HepG2 (cell line): Measurements from ENCODE around the gene SERINC5. TPM values are rescaled to one million over a fixed set of nuclear protein-coding genes. Genes with fewer than 3 reads are reported as not detected.

ENCODE experiments used
- ATRX ChIP-seq: sonication (generic); formaldehyde crosslinking; IDR thresholded peaks from 2 replicates; pipeline ENCODE4 v1.4.0; 2020; ENCODE audit warnings: missing genetic modification reagents, borderline replicate concordance
- BORCS8-MEF2B ChIP-seq: sonication (generic); formaldehyde crosslinking; IDR thresholded peaks from 2 replicates; pipeline ENCODE4 v1.8.0; 2022; ENCODE audit warnings: mild to moderate bottlenecking, missing genetic modification reagents
- CBFB ChIP-seq: sonication (generic); formaldehyde crosslinking; IDR thresholded peaks from 2 replicates; pipeline ENCODE4 v1.4.0; 2020; ENCODE audit warnings: missing genetic modification reagents
- CREM ChIP-seq, 2 experiments: sonication (generic) in 1 of 2; formaldehyde crosslinking in 1 of 2; IDR thresholded peaks; 2 replicates each; pipeline versions ENCODE4 v1.4.0 to v1.6.1; 2016 to 2020; ENCODE audit warnings: antibody characterized with exemption in 1 of 2, mild to moderate bottlenecking in 1 of 2, missing genetic modification reagents in 1 of 2
- FOXM1 ChIP-seq: sonication (generic); formaldehyde crosslinking; IDR thresholded peaks from 2 replicates; pipeline ENCODE4 v1.5.0; 2020; ENCODE audit warnings: missing genetic modification reagents
- GABPA ChIP-seq, 2 experiments: IDR thresholded peaks; 2 replicates each; pipeline ENCODE4 v1.6.1; 2011 to 2016; ENCODE audit warnings: low read depth in 2 of 2, low read length in 1 of 2, missing biosample characterization in 1 of 2, missing genetic modification characterization in 1 of 2
- HNRNPK ChIP-seq: fragments of 200-400 bp; formaldehyde crosslinking; IDR thresholded peaks from 2 replicates; pipeline ENCODE4 v1.6.1; 2018; ENCODE audit warnings: low read length, low read depth, moderate library complexity, mild to moderate bottlenecking; ENCODE audit not compliant: poor library complexity, severe bottlenecking
- MTA3 ChIP-seq: sonication (generic); formaldehyde crosslinking; IDR thresholded peaks from 2 replicates; pipeline ENCODE4 v1.4.0; 2020; ENCODE audit warnings: missing genetic modification reagents
- NFE2L1 ChIP-seq: sonication (generic); formaldehyde crosslinking; IDR thresholded peaks from 2 replicates; pipeline ENCODE4 v1.4.0; 2020; ENCODE audit warnings: missing genetic modification reagents, mild to moderate bottlenecking, borderline replicate concordance
- REXO4 ChIP-seq: sonication (generic); formaldehyde crosslinking; IDR thresholded peaks from 2 replicates; pipeline ENCODE4 v1.8.0; 2022; ENCODE audit warnings: missing genetic modification reagents, mild to moderate bottlenecking, borderline replicate concordance
- SAP130 ChIP-seq: IDR thresholded peaks from 2 replicates; pipeline ENCODE4 v1.6.1; 2016; ENCODE audit warnings: low read depth
- SRF ChIP-seq: IDR thresholded peaks from 2 replicates; pipeline ENCODE4 v1.6.1; 2011; ENCODE audit warnings: mild to moderate bottlenecking, low read depth, low read length, moderate library complexity
- TAF15 ChIP-seq: fragments of 200-400 bp; formaldehyde crosslinking; IDR thresholded peaks from one replicate; pipeline ENCODE4 v1.6.1; 2018; ENCODE audit warnings: mild to moderate bottlenecking, low read depth, low read length; ENCODE audit not compliant: poor library complexity, severe bottlenecking
- TCF12 ChIP-seq, 2 experiments: fragments of 450-650 bp in 1 of 2; sonication (generic) in 1 of 2; formaldehyde crosslinking in 1 of 2; IDR thresholded peaks; 2 replicates each; pipeline versions ENCODE4 v1.6.1 to v1.8.0; 2017 to 2022; ENCODE audit warnings: antibody characterized with exemption in 1 of 2, mild to moderate bottlenecking in 1 of 2, missing genetic modification reagents in 1 of 2, moderate library complexity in 1 of 2
- THAP11 ChIP-seq: IDR thresholded peaks from 2 replicates; pipeline ENCODE4 v1.6.1; 2016; ENCODE audit warnings: missing biosample characterization, missing genetic modification reagents
- WIZ ChIP-seq: sonication (generic); formaldehyde crosslinking; IDR thresholded peaks from 2 replicates; pipeline ENCODE4 v1.5.1; 2020; ENCODE audit warnings: mild to moderate bottlenecking, missing genetic modification reagents
- ZMAT3 ChIP-seq: sonication (generic); formaldehyde crosslinking; conservative IDR thresholded peaks from 2 replicates; pipeline ENCODE4 v1.7.0; 2021; ENCODE audit warnings: missing genetic modification reagents
- ZMYM2 ChIP-seq: sonication (generic); formaldehyde crosslinking; IDR thresholded peaks from 2 replicates; pipeline ENCODE4 v1.8.0; 2022; ENCODE audit warnings: mild to moderate bottlenecking, missing genetic modification reagents
- ZNF547 ChIP-seq: sonication (generic); formaldehyde crosslinking; IDR thresholded peaks from 2 replicates; pipeline ENCODE4 v1.5.1; 2020; ENCODE audit warnings: mild to moderate bottlenecking, missing genetic modification reagents
- ZNF550 ChIP-seq: sonication (generic); formaldehyde crosslinking; IDR thresholded peaks from 2 replicates; pipeline ENCODE4 v1.4.0; 2020; ENCODE audit warnings: mild to moderate bottlenecking, missing genetic modification reagents, borderline replicate concordance
- ZNF644 ChIP-seq: IDR thresholded peaks from 2 replicates; pipeline ENCODE4 v1.6.1; 2016; ENCODE audit warnings: low read depth
- ZNF777 ChIP-seq: sonication (generic); formaldehyde crosslinking; IDR thresholded peaks from 2 replicates; pipeline ENCODE4 v1.4.0; 2020; ENCODE audit warnings: missing genetic modification reagents
- ZNF780A ChIP-seq: sonication (generic); formaldehyde crosslinking; IDR thresholded peaks from 2 replicates; pipeline ENCODE4 v1.8.0; 2022; ENCODE audit warnings: mild to moderate bottlenecking, missing genetic modification reagents, moderate library complexity
- ZSCAN25 ChIP-seq: sonication (generic); formaldehyde crosslinking; IDR thresholded peaks from 2 replicates; pipeline ENCODE4 v1.8.0; 2022; ENCODE audit warnings: mild to moderate bottlenecking, missing genetic modification reagents
- polyA plus RNA-seq, 8 experiments: library from polyadenylated mRNA; depleted of rRNA in 3 of 8; stranded (reverse) in 7 of 8; unstranded in 1 of 8; fragments of >200 nt; fragmentation: Illumina TruSeq in 4 of 8; extraction: Trizol in 4 of 8; gene quantifications; 2 replicates each; pipeline versions ENCODE4 v1.2.1 to v1.2.3, GENCODE V29; 2011 to 2016; ENCODE audit warnings: low read depth in 4 of 8, missing spikeins in 1 of 8, mixed read lengths in 1 of 8; ENCODE audit not compliant: insufficient read depth in 1 of 8
- total RNA-seq, 5 experiments: library from RNA; depleted of rRNA; stranded (reverse); fragments of >200 nt; fragmentation: Illumina TruSeq; extraction: Trizol; gene quantifications; 2 replicates each; pipeline ENCODE4 v1.2.3, GENCODE V29; 2016; ENCODE audit warnings: low read depth in 1 of 5
- TF ChIP-seq, protein P1 (sequence below): sonication (generic); formaldehyde crosslinking; IDR thresholded peaks from 2 replicates; pipeline ENCODE4 v1.5.1; 2020; ENCODE audit warnings: mild to moderate bottlenecking, missing genetic modification reagents
- TF ChIP-seq, protein P2 (sequence below): IDR thresholded peaks from 2 replicates; pipeline ENCODE4 v1.6.1; 2016; ENCODE audit warnings: low read depth

Gene SERINC5
- total and polyA plus RNA-seq, 2 of the 13 experiments (the other 11 are each of a cell fraction or from before 2014, with no cell fraction given): 17.3 to 22.8 TPM

DNA sequence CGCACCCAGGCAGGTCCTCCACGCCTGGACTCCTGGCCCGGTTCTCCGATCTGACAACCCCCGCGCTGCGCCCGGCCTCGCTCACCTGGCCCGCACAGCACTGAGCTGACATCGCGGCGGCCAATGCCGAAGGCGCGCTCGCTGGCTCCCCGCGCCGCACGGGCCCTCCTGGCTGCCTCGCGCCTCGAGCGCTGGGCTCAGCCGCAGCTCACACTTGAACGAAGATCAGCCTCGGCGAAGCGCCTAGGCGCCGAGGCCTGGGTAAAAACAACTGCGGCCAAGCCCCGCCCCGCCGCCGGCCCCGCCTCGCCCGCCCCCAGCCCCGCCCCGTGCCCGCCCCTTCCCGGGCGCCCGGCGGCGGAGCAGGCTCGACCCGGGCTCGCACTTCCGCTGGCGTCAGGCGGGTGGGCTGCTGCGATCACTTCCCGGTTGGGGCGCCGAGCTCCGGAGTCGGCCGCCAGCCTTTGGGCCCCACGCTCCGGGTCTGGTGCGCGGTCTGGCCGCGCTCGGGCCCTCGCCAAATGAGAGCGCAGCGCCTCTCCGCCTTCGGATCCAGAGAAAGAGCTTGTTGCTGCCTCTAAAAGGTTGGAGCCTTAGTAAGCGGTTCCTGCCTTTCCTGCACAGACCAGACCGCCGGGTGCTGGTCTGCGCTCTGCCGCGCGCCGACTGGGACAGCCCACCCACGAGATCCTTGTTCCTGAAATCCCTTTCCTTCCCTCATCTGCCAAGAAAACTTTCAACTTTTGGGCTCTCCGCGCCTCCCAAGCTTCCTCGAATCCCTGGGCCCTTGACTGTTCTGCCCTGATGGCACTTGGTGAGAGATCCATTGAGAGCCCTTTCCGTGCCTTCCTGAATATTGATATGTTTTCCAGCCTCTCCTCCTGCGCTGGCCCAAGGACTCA, at the start of gene SERINC5 (continued):
- TF ChIP-seq SAP130 (CRISPR knock-in tag) (peak; percentile 88), SRF (no peak), ZNF547 (peak; percentile 72; the same call in 1 of the 2 replicates), NFE2L1 (CRISPR knock-in tag) (no peak), CREM (IDR thresholded peaks at IDR 0.05) (no peak), CREM (CRISPR knock-in tag; IDR thresholded peaks at IDR 0.05) (no peak), THAP11 (CRISPR knock-in tag) (peak; percentile 81), ZMYM2 (CRISPR knock-in tag) (no peak), MTA3 (CRISPR knock-in tag) (no peak), HNRNPK (peak; percentile 17), ZMAT3 (CRISPR knock-in tag) (peak; percentile 69; the same call in 1 of the 2 replicates), TAF15 (no peak), GABPA (IDR thresholded peaks at IDR 0.05; ENCODE audit: low read depth, low read length) (peak; percentile 73), GABPA (CRISPR knock-in tag; IDR thresholded peaks at IDR 0.05; ENCODE audit: low read depth) (peak; percentile 74), FOXM1 (CRISPR knock-in tag) (0 out of 2 replicates have a peak, but pooled peaks have one; percentile 12), ZNF644 (CRISPR knock-in tag) (no peak), ATRX (CRISPR knock-in tag) (no peak), ZNF550 (no peak), CBFB (0 out of 2 replicates have a peak, but pooled peaks have one; percentile 36), REXO4 (no peak), TCF12 (IDR thresholded peaks at IDR 0.05) (no peak), TCF12 (CRISPR knock-in tag; IDR thresholded peaks at IDR 0.05) (no peak; the same call in 1 of the 2 replicates), WIZ (CRISPR knock-in tag) (0 out of 2 replicates have a peak, but pooled peaks have one; percentile 20), ZNF777 (CRISPR knock-in tag) (peak; percentile 3; the same call in 1 of the 2 replicates), BORCS8-MEF2B (CRISPR knock-in tag) (peak; percentile 91), ZSCAN25 (CRISPR knock-in tag) (no peak), ZNF780A (CRISPR knock-in tag) (no peak; the same call in 1 of the 2 replicates)
- TF ChIP-seq, protein P1, sequence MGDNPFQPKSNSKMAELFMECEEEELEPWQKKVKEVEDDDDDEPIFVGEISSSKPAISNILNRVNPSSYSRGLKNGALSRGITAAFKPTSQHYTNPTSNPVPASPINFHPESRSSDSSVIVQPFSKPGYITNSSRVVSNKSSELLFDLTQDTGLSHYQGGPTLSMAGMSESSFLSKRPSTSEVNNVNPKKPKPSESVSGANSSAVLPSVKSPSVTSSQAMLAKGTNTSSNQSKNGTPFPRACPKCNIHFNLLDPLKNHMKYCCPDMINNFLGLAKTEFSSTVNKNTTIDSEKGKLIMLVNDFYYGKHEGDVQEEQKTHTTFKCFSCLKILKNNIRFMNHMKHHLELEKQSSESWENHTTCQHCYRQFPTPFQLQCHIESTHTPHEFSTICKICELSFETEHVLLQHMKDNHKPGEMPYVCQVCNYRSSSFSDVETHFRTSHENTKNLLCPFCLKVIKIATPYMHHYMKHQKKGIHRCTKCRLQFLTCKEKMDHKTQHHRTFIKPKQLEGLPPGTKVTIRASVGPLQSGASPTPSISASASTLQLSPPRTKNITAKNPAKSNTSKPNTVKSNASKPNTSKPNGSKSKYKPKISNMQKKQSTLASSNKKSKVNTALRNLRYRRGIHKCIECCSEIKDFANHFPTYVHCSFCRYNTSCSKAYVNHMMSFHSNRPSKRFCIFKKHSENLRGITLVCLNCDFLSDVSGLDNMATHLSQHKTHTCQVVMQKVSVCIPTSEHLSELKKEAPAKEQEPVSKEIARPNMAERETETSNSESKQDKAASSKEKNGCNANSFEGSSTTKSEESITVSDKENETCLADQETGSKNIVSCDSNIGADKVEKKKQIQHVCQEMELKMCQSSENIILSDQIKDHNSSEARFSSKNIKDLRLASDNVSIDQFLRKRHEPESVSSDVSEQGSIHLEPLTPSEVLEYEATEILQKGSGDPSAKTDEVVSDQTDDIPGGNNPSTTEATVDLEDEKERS: no peak; the same call in 1 of the 2 replicates
- TF ChIP-seq, protein P2, sequence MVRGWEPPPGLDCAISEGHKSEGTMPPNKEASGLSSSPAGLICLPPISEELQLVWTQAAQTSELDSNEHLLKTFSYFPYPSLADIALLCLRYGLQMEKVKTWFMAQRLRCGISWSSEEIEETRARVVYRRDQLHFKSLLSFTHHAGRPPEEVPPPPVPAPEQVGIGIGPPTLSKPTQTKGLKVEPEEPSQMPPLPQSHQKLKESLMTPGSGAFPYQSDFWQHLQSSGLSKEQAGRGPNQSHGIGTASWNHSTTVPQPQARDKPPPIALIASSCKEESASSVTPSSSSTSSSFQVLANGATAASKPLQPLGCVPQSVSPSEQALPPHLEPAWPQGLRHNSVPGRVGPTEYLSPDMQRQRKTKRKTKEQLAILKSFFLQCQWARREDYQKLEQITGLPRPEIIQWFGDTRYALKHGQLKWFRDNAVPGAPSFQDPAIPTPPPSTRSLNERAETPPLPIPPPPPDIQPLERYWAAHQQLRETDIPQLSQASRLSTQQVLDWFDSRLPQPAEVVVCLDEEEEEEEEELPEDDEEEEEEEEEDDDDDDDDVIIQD: no peak; the same call in 1 of the 2 replicates
